Daoy (cell line): ENCODE data around the gene TIAM2. TPM values are rescaled to one million over a fixed set of nuclear protein-coding genes. Genes with fewer than 3 reads are reported as not detected.
A peak's percentile ranks its signal among the peaks of the same experiment; 100 is the strongest.
"Not testable (repeated sequence)": the region's sequence is repeated elsewhere in the genome, so short reads cannot be mapped to it uniquely, and the experiment has no call there.

Experiments used
- DNase-seq: peaks from one replicate; pipeline ENCODE4 v3.0.0-alpha.2; 2015; ENCODE audit warnings: low read depth
- total RNA-seq: library from RNA; depleted of rRNA; stranded (reverse); fragments of >200 nt; shearing (Covaris generic); gene quantifications from 2 replicates; pipeline ENCODE4 v1.2.3, GENCODE V29; 2014

TIAM2 gene
- total RNA-seq, 1 experiment from 2014 or later, result 16.9 TPM

DNA sequence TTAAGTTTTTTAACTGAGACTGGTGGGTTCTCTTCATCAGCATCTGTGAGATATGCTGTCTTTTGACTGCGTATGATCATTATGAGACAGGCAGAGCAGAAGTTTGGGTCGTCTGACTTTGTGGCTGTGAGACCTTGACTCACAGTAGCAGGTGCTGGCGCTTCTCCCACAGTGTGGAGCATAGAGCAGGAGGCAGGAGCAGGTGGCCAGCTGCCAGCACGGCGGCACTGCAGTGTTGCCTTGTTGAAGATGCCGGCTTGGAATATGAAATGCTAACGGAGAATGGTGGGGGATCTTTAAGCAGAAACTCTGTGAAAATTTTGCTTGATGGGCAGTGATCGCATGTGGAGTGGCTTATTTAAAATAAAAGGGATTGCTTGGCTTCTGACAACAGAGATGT is 105.0 kb downstream of the TIAM2 start:
- peak; percentile 72 for DNase-seq

DNA sequence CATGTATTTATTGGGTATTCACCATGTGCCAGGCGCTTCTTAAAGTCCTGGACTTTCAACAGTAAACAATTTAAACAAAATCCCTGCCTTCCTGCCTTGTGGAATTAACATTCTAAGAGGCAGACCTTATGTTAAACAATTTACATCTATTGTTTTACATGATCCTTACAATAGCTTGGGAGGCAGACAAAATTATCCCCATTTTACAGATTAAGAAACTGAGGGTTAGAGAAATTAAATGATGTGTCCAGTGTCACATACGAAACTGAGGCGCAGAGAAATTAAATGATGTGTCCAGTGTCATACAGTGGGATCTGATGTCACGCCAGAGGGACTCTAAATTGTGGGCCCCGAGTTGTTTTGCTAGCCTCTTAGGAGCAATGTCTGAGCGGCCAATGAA is 105.5 kb downstream of the TIAM2 start:
- DNase-seq, result no peak

DNA sequence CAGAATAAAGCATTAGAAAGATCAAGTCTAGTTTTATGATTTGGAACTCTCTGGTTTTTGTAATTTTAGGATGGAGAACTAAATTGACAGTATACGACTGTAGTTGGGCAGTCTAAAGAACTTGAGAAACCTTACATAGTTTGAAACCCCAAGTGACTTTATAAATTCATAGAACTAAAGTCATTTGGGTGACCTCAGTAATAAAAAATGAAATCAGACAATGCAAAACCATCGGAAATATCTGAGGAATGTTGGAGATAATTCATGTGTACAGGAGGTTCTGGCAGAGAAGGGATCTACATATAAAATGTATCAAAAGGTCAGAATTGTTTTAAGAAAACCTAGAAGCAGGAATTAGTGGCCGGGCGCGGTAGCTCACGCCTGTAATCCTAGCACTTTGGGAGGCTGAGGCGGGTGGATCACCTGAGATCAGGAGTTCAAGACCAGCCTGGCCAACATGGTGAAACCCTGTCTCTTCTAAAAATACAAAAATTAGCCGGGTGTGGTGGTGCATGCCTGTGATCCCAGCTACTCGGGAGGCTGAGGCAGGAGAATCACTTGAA is 108.0 kb downstream of the TIAM2 start:
- DNase-seq, result peak; percentile 30

DNA sequence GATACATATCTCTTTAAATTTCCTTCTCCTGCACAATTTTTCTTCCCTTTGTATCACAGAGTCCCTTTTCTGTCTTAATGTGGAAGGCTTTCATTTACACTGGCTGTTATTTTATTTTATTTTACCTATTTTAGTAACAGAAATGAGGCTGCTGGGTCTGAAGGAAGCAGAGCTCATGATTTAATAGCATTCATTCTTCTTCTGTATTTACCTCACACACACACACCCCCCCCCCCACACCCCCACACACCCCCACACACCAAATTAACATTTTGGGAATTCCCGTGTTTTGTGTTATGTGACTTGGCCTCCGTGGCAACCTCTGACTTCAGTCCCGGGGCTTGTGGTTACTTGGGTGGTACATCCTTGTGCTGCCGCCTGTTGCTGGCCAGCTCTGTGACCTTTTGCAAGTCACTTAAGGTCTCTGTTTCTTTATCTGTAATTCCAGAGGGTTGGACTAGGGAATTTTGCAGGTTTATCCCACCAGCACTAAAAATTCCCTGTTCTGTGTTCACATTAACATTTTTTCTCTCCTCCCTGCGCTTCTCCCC is 108.8 kb downstream of the TIAM2 start:
- peak; percentile 81 for DNase-seq

DNA sequence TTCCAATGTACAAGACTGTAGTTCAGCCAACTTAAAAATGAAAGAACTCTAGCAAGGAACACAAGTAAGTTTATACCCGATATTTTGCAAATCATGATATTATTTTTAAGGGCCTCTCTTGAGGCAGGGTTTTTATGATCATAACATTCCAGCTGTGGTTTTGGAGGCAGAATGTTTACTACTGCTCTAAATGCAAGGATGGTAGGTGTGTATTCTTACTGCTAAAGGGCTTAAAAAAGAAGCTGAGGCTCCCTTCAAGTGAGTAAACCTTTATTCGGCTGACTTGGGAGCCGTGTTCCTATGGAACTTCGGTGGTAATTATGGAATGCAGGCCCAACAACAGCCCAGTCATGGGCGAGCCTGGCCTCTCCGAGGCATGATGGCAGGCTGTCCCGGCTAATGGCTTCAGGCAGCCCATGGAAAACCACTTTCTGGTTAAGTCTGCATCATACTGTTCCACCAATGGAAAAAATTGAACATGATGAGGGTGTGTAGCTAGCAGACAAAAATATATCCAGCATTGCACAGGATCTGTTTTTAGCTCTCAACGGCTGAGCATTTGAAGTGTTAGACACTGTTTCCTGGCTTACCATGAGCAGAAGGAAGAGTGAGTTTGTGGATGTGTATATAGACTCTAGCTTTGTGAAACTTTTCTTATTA is 111.5 kb downstream of the TIAM2 start:
- peak; percentile 75 for DNase-seq

DNA sequence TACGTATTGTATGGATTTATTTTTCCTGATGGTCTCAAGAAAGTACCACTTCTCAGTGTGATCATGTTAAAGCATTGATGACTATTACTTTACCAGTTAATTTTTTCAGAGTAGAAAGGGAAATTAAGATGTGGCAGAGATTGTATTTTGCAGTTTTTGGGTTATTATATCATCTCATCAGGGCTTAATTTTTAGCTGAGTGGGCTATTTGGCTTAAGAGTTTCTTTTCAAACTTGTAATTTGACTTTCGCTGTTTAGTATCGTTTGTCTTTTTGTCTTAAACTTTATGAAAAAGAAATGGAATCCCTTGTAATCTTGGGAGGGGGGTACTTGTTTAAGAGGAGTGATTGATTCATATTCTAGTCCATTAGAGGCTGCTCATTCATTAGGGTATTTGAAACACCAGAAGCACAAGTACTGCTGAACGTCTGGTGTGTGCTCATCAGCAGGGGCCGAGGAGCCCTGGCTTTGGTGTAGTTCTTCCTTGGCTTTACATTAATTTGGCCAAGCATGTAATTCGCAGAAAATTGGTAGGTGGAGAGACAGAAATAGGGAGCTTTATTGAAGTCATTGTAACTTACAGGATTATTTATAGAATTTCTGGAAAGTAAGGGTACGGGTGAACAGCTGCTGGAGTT is 112.4 kb downstream of the TIAM2 start:
- DNase-seq, result no peak

DNA sequence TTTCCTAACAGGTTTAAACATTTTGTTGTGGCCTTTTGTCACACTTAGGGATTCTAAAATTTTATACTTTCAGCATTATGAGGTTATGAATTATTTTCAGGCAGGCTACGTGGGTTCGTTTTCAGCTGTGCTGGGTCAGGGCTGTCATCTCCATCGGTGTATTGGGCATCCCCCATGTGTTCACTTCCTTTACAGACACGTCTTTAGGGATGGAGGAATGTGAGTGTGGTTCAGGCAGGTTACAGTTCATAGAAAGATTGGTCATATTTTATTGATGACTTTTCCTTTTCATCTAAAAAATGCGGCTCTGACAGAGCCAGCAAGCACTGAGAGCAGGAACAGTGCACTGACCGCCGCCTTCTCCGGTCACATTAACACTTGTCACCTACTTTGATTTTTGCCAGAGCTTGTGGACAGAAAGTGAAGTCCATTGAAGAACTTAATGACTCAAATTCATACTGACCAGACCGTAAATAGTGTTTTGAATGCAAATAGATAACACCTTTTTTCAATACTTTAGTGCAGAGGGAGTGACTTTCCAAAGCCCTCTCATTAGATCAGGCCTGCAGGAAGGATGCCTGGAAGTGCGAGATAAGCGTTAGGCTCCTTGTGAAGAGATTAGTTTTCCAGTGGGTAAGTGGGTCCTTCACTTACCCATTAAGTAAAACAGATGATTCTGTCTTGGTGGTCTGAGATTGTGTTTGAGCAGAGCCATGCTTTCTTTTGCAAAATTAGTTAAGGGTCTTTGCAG is 113.1 kb downstream of the TIAM2 start:
- no peak for DNase-seq

DNA sequence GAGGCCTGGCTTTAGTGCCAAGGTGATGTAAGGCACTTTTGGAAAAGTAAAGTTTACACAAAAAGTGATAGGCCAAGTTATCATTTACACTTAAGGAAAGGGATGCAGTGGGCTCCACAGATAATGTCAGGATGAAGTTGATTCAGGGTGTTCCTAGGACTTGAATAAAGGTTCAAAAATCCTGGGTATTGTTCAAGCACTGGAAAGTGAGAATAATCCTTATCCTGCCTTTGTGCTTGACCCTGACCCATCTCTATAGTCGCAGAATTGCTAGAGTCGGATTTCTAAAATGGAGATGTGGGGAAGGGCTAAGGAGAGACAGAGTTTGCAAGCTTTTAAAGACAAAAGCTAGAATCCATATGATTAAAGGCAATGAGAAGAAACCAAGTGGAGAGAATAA is 115.6 kb downstream of the TIAM2 start:
- no peak for DNase-seq

DNA sequence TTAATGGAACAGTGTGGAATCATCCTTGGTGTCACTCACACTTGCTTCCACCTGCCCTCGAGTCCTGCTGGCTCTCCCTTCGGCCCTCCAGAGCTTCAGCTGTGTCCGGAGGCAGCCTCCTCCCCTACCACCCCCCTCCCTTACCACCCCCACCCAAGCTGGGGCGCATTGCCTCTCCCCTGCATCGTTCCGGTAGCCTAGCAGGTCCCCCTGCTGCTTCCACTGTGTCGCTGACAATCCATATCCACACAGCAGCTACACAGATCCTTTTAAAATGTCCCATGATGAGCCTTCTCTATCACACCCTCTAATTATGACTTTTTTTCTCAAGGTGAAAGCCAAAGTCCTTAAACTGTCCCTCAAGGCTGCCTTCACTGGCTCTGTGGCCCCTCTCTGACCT is 117.6 kb downstream of the TIAM2 start:
- no peak for DNase-seq

DNA sequence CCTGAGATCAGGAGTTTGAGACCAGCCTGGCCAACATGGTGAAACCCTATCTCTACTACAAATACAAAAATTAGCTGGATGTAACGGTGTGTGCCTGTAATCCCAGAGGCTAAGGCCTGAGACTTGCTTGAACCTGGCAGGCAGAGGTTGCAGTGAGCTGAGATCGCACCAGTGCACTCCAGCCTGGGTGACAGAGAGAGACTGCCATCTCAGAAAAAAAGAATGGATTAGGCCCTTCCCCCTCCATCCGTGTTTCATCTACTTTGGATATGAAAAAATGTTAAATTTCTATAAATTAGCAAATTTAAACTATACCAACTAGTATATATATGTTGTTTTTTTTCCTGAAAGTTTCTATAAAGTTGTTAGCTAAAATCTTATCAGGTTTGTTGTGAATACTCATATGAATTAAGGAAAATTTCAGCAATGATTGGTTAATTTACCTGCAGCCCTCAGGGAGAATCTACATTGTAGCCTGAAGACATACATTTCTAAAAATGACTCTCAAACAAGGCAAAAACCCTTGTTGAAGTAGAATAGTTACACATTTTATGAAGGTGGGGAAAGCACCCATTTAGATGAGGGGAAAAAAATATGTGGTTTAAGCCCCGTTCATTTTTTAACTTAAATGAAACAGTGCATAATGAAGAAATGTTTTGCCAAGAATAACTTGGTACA is 120.9 kb downstream of the TIAM2 start:
- DNase-seq, result no peak

DNA sequence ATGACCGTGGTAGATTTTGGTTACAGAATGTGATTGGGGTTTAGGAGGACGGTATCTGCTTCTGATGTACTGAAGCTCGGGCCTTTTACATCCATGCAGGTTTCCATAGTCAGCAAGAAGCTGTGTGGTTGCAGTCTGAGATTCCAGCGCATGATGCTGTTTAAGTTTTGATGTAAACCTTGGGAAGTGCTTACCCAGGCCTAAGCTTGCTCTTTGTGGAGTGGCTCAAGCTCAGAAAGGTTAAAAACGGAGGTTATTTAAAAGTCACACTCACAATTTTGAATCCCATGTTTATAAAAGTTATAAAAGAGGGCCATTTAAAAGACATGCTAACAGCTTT is 121.4 kb downstream of the TIAM2 start:
- no peak for DNase-seq

DNA sequence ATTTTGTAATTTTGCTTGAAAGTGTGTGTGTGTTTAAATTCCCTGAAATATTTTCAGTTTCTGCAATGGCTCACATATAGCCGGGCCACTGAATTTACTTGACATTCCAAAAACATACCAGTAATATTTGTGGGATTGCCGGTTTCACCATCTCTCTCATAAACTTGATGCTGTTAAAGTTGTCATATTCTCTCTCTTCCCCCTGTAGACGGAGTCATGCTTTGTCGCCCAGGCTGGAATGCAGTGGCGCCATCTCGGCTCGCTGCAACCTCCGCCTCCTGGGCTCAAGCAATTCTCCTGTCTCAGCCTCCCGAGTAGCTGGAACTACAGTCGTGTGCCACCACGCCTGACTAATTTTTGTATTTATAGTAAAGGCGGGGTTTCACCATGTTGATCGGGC is 122.1 kb downstream of the TIAM2 start:
- DNase-seq, result peak; percentile 64

DNA sequence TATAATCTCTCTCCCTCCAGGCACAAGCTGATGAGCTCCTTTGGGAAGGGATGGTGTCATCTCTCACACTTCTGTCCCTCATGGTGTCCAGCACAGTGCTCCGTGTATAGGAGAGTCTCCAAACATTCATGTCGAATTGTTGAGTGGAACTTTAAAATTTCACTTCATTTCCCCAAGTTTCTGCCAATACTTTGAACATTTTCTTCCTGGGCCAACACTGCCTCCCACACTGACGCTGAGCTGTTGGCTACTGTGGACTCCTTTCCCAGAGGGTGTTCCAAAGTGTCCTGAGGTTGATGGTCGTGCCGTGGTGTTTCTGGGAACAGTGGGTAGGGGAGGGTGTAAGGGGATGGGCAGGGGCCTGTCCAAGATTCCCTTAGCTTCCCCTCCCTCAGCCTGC is 122.7 kb downstream of the TIAM2 start:
- no peak for DNase-seq

DNA sequence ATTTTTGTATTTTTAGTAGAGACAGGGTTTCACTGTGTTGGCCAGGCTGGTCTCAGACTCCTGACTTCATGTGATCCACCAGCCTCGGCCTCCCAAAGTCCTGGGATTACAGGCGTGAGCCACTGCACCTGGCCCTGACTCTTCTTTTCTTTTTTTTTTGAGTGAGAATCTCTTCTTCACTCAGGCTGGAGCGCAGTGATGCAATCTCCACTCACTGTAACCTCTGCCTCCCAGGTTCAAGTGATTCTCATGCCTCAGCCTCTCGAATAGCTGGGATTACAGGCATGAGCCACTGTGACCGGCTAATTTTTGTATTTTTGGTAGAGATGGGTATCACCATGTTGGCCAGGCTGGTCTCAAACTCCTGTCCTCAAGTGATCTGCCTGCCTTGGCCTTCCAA is 124.1 kb downstream of the TIAM2 start:
- not testable (repeated sequence) for DNase-seq

DNA sequence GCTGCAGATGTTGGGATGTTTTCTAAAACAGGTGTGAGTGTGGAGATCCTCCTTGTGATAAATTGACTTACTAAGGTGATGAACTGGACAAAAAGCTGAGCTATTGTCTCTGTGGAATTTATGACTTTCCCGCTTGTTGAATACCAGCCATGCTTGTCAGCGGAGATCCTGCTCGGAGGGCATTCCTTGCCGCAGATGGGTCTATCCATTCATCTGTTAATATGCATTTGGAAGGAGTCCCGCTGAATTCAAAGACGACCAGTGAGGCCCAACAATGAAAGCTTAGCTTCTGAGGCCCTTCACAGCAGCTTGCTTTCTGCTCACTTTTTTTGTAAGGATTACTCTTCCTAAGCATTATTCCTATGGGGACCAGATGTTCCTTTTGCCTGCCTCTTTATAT is 124.9 kb downstream of the TIAM2 start:
- DNase-seq, result no peak

DNA sequence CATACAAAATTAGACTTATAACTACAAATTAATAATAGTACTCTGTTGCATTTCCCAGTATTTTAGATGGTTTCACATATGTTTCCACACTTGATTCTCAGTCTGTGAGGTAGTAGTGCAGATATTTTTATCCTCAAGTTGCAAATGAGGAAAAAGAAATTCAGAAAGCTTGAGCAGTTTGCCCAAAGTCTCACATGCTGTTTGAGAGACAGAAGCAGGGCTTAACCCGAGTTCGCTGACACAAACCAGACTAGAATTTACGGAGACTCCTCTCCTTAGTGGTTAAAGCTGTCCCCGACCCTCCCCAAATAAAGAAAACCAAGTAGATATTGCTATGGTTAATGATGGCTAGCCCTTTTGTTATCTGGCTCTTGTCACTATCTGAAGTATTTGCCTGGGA is 126.2 kb downstream of the TIAM2 start:
- no peak for DNase-seq

DNA sequence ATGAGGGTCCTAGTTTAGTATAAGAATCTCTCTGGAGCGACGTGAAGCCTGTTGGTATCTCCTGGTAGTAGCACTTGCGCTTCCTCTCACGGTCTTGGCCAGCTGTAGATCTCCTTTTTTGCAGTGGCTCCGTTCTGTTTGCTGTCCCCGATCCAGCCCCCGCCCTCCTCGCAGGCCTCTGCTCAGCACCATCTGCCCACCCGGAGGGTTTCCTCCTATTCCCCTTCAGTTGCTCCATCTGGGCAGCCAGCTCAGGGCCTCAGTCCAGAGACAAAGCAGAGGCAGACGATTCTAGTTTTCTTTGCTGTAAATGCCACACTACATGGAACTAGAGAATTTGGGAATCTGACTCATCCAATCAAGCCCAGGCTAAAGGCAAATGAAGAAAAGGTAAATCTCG is 126.6 kb downstream of the TIAM2 start:
- DNase-seq, result no peak

DNA sequence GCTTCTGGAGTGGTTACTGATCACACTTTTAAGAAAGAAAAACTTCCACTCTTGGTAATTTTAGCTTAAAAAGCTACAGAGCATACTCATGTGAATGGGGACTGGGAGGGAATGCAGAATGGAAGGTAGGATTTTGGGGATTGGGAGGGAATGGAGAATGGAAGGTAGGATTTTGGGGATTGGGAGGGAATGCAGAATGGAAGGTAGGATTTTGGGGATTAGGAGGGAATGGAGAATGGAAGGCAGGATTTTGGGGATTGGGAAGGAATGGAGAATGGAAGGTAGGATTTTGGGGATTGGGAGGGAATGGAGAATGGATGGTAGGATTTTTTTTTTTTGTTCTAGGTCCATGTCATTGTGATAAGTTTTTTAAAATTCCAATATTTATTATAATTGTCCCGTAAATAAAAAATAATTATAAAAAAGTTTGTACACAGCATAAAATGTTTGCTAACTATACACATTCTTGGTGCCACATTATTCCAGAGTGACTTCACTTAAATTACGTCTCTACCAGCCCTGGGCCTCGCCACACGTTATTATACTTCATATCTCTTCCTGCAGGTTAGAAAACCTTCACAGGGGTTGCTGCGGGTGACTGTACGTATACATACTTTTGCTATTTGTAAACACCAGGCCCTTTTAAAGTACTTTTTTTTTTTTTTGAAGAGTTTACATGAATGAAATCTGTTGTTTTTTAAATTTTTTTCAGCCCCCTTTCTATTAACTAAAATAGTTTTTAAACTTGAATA is 127.3 kb downstream of the TIAM2 start:
- no peak for DNase-seq

DNA sequence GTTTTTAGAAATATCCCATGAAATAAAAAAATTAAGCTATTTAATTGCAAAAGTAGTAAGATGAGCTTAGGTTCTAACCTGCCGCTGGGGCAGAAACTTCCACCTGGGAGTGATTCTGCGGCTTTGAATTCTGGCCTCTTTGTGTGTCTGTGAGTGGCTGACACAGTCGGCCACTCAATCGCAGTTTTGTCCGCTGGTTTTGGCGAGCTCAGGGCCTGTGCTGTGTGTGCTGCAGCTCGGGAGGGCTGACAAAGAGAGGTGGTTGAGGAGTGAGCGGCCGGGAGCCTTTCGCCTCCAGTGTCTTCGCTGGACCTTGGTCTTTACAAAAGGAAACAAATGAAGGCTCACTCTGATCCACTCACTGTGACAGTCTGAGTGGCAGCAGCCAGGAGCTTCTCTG is 128.4 kb downstream of the TIAM2 start:
- DNase-seq, result no peak

DNA sequence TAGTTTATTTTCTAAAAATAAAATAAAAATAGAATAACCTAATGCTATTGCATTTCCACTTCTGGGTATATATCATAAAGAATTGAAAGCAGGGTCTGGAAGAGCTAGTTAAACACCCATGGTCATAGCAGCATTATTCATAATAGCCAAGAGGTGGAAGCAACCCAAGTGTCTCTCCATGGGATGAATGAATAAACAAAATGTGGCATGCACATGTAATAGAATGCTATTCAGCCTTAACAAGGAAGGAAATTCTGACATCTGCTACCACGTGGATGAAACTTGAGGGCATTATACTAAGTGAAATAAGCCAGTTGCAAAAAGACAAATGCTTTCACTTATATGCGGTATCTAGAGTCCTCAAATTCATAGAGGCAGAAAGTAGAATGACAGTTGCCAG is 130.8 kb downstream of the TIAM2 start:
- no peak for DNase-seq

DNA sequence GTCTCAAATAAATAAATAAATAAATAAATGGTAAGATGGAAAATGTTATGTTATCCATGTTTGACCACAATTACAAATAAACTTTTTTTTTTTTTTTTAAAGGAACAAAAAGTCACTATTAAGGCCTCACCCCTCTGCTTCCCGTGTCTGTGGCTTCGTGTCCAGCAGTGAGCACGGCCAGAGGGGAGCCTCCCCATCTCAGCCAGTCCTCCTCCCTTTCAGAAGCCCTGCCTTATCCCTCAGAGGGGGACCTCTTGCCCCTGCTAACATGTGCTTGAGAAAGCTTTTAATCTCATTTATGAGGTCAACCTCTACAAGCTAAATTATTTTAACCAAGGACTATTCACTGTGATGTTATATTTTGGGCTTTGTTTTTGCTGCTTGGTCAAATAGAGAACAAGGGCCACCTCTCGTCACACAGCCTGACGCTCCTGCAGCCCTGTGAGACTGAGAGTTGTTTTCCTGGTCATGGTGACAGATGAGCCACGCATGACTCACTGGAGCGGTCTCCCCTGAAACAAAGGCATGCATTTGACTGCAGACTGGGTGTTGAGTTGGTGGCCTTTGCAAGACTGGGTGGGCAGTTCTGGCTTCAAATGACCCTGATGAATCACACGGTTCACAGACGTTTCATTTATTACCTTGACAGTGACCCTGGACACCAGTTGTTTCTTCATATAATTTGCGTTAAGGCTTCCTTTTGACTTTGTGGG is 131.8 kb downstream of the TIAM2 start:
- peak; percentile 95 for DNase-seq
